Fibroblast of lung (primary cell): ENCODE measurements around the gene SLF1. TPM values are rescaled to one million over a fixed set of nuclear protein-coding genes. Genes with fewer than 3 reads are reported as not detected.

Experiments used
- DNase-seq, 2 donors: peaks; one replicate each; pipeline versions ENCODE4 v3.0.0 to v3.0.0-alpha.2; 2010; ENCODE audit warnings: low read depth in 2 of 2
- H2AFZ ChIP-seq: 2 replicates; pipeline ENCODE4 v1.5.1; 2012; ENCODE audit warnings: low read length, control low read depth, inconsistent platforms
- H3K27ac ChIP-seq: 2 replicates; pipeline ENCODE4 v1.5.1; 2011; ENCODE audit warnings: low read length, control low read depth; ENCODE audit not compliant: insufficient read depth
- H3K27me3 ChIP-seq: 2 replicates; pipeline ENCODE4 v1.5.1; 2011; ENCODE audit warnings: mild to moderate bottlenecking, low read length; ENCODE audit not compliant: control insufficient read depth, insufficient read depth
- H3K36me3 ChIP-seq: 2 replicates; pipeline ENCODE4 v1.5.1; 2011; ENCODE audit warnings: low read length; ENCODE audit not compliant: control insufficient read depth, insufficient read depth
- H3K4me1 ChIP-seq: 2 replicates; pipeline ENCODE4 v1.5.1; 2011; ENCODE audit warnings: low read length; ENCODE audit not compliant: control insufficient read depth, insufficient read depth; ENCODE audit errors: extremely low read depth
- H3K4me2 ChIP-seq: 2 replicates; pipeline ENCODE4 v1.5.1; 2011; ENCODE audit warnings: low read length, control low read depth; ENCODE audit not compliant: insufficient read depth; ENCODE audit errors: extremely low read depth
- H3K4me3 ChIP-seq, 4 experiments: fragments of 200-600 bp in 1 of 4; sonication (generic) in 1 of 4; replicated peaks in 1 of 4; 2 replicates each; pipeline ENCODE4 v1.5.1; 2011 to 2016; ENCODE audit warnings: low read length in 4 of 4, low read depth in 3 of 4, mild to moderate bottlenecking in 3 of 4, control low read depth in 2 of 4, inconsistent platforms in 1 of 4, mixed read lengths in 1 of 4; ENCODE audit not compliant: insufficient read depth in 1 of 4; ENCODE audit errors: control extremely low read depth in 1 of 4
- H3K79me2 ChIP-seq: 2 replicates; pipeline ENCODE4 v1.5.1; 2012; ENCODE audit warnings: mild to moderate bottlenecking, low read length, inconsistent platforms; ENCODE audit not compliant: control insufficient read depth, insufficient read depth
- H3K9ac ChIP-seq: 2 replicates; pipeline ENCODE4 v1.5.1; 2011; ENCODE audit warnings: mild to moderate bottlenecking, low read length, control low read depth; ENCODE audit not compliant: insufficient read depth
- H3K9me3 ChIP-seq: 2 replicates; pipeline ENCODE4 v1.5.1; 2012; ENCODE audit warnings: low read depth, low read length; ENCODE audit not compliant: control insufficient read depth, insufficient read depth
- H4K20me1 ChIP-seq: 2 replicates; pipeline ENCODE4 v1.5.1; 2011; ENCODE audit warnings: low read length; ENCODE audit not compliant: control insufficient read depth, insufficient read depth; ENCODE audit errors: extremely low read depth
- CTCF ChIP-seq, 2 donors: IDR thresholded peaks in 1 of 2; conservative IDR thresholded peaks in 1 of 2; 1 replicate in 1 of 2; 2 replicates in 1 of 2; pipeline ENCODE4 v1.5.1; 2011 to 2012; ENCODE audit warnings: low read length in 2 of 2, control low read depth in 1 of 2, inconsistent platforms in 1 of 2, low read depth in 1 of 2, mild to moderate bottlenecking in 1 of 2
- EZH2 ChIP-seq: IDR thresholded peaks from 2 replicates; pipeline ENCODE4 v1.5.1; 2012; ENCODE audit warnings: low read length, control low read depth, mild to moderate bottlenecking; ENCODE audit errors: missing control alignments
- polyA plus RNA-seq, 2 donors: library from polyadenylated mRNA; depleted of rRNA in 1 of 2; stranded (reverse) in 1 of 2; unstranded in 1 of 2; fragments of >200 nt; gene quantifications; 2 replicates each; pipeline ENCODE4 v1.2.1, GENCODE V29; 2011 to 2012; ENCODE audit warnings: missing spikeins in 1 of 2
- total RNA-seq: library from RNA; depleted of rRNA; stranded (reverse); fragments of >200 nt; gene quantifications from 2 replicates; pipeline ENCODE4 v1.2.1, GENCODE V29; 2014

Gene SLF1
- total and polyA plus RNA-seq, 2 donors (not counting 1 experiment from before 2014, with no cell fraction given) = 3.1 to 4.5 TPM

GRCh38 chr5:94675965-94676618 is 57.6 kb downstream of the SLF1 start:
- no peak for DNase-seq
- Histone ChIP-seq H3K27ac (no peak overlapping the region), H3K9ac (no peak overlapping the region), H4K20me1 (no peaks in the 10 kb centered on the region), H3K4me1 (no peaks in the 10 kb centered on the region), H3K79me2 (no peaks in the 10 kb centered on the region), H3K4me3 (no peak overlapping the region), H3K36me3 (no peaks in the 10 kb centered on the region), H2AFZ (no peak overlapping the region), H3K4me2 (no peak overlapping the region), H3K27me3 (no peaks in the 10 kb centered on the region), H3K9me3 (no peaks in the 10 kb centered on the region)
- no peak for TF ChIP-seq EZH2
- TF ChIP-seq CTCF (conservative IDR thresholded peaks at IDR 0.05 in 1 of 2, IDR thresholded peaks at IDR 0.05 in 1 of 2; ENCODE audit: low read depth in 1 of 2, low read length in 2 of 2) = no peak

- Histone ChIP-seq H3K27ac (no peak overlapping the region), H3K9me3 (no peaks in the 10 kb centered on the region), H3K4me1 (no peaks in the 10 kb centered on the region), H3K4me2 (no peak overlapping the region), H3K36me3 (no peaks in the 10 kb centered on the region), H3K79me2 (no peaks in the 10 kb centered on the region), H3K9ac (no peak overlapping the region), H2AFZ (peak overlapping the region; percentile 39), H4K20me1 (no peaks in the 10 kb centered on the region), H3K27me3 (no peaks in the 10 kb centered on the region), H3K4me3 (no peak overlapping the region)
- DNase-seq = peak in 1 of 2 donors; percentile 68
- TF ChIP-seq EZH2 = no peak
- no peak for TF ChIP-seq CTCF (conservative IDR thresholded peaks at IDR 0.05 in 1 of 2, IDR thresholded peaks at IDR 0.05 in 1 of 2; ENCODE audit: low read depth in 1 of 2, low read length in 2 of 2)
Observed at GRCh38 chr5:94682814-94683520, 64.5 kb downstream of the SLF1 start.

- Histone ChIP-seq H2AFZ (no peak overlapping the region), H3K36me3 (peaks cover 2% of the 10 kb centered on the region), H3K9me3 (no peaks in the 10 kb centered on the region), H3K4me3 (no peak overlapping the region), H4K20me1 (no peaks in the 10 kb centered on the region), H3K27me3 (no peaks in the 10 kb centered on the region), H3K27ac (no peak overlapping the region), H3K79me2 (no peaks in the 10 kb centered on the region), H3K4me2 (no peak overlapping the region), H3K9ac (no peak overlapping the region), H3K4me1 (peaks cover 8% of the 10 kb centered on the region)
- no peak for TF ChIP-seq CTCF (conservative IDR thresholded peaks at IDR 0.05 in 1 of 2, IDR thresholded peaks at IDR 0.05 in 1 of 2; ENCODE audit: low read depth in 1 of 2, low read length in 2 of 2)
- no peak for TF ChIP-seq EZH2
- peak in 1 of 2 donors; percentile 19 for DNase-seq
Observed at GRCh38 chr5:94689908-94690307, 71.4 kb downstream of the SLF1 start.
